ENCODE results near the gene ANKAR.
"Not testable (repeated sequence)": the region's sequence is repeated elsewhere in the genome, so short reads cannot be mapped to it uniquely, and the experiment has no call there.

Gene ANKAR

GRCh38 chr2:189674374-189675112 is at the start of gene ANKAR:
Gene ANKAR (plus strand): TSS chr2:189674670. CDS start chr2:189676491, 1,821 bp downstream.
- peak; percentile 70 to 78 for DNase-seq (ENCODE audit: low read depth in 2 of 2)

DNA sequence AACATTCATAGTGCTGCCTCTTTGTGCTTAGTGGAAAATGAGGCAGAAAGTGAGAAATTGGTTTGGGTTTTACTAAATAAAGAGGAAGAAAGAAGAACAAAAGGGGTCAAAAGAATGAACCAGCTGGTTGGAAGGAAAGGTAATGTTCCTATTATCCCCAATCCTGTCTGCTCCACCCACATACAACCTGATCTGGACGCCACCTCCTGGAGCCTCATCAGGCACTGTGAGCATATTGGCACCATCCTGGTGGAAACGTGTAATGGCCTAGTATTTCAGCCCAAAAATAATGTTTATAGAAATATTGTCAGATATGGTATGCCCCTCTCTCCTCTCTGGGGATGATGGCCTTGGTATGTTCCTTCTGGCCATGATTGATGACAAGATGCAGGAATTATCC is 48.8 kb upstream of the ANKAR start:
- DNase-seq (ENCODE audit: low read depth in 2 of 2) = no peak

DNA sequence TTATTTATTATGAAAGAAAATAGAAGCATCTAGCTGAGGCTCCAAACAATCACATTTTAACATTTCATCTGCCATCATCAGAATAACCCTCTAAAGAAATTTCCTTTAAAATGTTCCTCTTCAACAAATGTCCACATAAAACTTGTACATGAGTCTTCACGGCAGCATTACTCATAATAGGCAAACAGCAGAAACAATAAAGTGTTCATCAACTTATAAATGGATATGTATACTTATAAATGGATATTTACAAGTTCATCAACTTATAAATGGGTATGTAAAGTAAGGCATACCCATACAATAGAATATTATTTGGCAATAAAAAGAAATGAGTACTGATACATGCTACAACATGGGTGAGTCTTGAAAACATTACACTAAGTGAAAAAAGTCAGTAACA is 46.7 kb upstream of the ANKAR start:
- no peak for DNase-seq (ENCODE audit: low read depth in 2 of 2)

DNA sequence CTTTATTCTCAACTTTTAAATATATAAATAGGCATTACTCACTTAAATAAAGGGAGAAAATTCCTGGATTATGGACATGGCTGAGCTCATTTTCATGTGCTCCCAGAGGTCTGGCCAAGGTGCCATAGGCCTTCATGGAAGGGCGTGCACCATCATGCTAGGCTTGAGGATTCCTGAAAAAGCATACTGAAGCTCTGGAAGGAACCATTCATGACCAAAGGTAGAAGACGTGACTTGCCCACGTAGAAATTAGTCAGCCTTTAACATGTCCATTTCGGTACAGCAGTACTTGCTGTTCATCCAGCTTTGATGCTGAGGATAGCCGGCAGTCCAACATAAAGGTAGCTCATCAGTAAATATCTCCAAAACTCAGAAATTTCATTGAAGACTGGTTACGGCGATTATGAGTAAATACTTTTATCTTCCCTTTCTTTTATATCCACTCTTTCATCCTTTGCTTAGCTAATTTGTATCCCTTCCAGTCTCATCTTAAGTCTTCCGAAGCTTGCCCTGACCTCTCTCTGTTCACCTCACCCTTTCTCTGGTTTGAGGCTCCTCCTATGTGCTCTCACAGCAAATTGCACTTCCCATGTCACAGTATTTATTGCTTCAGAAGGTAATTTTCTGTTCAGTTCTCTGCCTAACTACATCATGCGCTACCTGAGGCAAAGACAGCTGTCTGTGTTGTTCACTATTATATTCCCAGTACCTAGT is 45.5 kb upstream of the ANKAR start:
- DNase-seq (ENCODE audit: low read depth in 2 of 2) = no peak

- no peak for DNase-seq (ENCODE audit: low read depth in 2 of 2)
These were observed 44.7 kb upstream of the ANKAR start for GRCh38 chr2:189629531-189630453.

DNA sequence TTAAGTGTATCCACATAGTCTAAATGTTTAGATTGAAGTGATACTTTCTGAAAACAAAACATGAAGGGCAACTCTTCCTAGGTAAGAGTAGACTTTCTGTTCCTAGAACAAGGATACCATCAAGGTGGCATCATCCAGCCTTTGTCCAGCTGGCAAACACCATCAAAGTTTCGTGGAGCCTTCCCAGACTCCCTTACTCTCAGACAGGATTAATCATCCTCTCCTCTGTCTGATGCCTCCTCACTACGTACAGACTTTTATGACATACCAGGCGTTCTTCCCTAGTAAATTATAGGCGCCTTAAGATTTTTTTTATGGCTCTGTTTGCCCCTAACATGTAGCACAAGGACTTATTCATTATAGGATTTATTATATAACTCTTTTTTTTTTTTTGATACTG is 42.6 kb upstream of the ANKAR start:
- DNase-seq (ENCODE audit: low read depth in 2 of 2) = no peak

DNA sequence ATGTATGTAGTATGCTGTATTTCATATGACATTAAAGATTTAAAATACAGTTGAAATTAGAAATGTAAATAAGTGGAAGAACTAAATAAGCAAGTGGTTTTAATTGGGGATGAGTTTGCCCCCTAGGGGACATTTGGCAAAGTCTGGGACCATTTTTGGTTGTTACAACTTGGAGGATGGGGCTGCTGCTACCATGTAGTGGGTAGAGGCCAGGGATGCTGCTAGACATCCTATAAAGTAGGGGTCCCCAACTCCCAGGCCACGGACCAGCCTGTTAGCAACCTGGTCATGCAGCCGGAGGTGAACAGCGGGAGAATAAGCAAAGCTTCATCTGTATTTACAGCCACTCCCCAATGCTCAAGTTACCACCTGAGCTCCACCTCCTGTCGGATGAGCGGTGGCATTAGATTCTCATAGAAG is 41.1 kb upstream of the ANKAR start:
- no peak for DNase-seq (ENCODE audit: low read depth in 2 of 2)

DNA sequence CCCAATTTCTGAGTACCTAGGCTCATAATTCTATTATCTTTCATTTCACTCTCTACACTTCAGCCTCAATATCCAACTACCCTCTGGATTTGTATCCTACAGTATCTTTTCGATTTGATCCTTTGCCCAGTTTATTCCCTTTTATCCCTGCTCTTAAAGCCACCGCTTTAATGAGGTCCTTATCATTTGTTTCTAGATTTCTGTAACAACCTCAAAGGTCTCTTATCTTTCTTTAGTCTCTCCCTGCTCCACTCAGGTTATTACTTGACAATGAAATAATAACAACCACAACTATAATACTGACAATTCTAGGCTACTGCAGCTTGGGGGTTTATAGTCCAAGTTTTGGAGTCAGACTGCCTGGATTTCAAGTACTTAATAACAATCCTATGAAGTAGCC is 39.1 kb upstream of the ANKAR start:
- DNase-seq (ENCODE audit: low read depth in 2 of 2) = no peak

GRCh38 chr2:189638301-189639006 is 36.0 kb upstream of the ANKAR start:
- no peak for DNase-seq (ENCODE audit: low read depth in 2 of 2)

DNA sequence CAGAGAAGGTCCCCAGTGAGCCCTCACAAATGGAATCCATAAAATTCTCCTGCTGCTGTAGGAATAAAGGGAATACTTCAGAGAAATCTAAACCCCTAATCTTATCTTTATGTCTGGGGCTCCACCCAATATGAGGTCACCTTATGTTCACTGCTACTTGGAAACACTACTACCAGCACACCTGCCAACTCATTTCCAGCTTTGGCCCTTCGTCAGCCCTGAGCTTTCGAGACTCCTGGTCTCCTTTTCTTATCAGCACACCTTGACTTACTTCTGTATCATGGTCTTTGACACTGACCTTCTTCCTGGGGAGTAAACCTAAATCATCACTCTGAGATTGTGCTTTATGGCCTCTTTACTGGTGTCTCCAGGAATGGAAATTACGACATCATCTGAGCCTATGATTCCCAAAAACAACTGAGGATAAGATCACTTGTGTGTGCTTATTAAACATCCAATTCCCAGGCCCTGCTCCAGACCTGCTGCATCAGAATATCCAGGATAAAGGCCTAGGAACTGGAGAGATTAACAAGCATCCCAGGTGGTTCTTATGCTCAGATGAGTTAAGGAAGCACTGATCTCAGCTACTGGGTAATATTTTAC is 35.4 kb upstream of the ANKAR start:
- DNase-seq (ENCODE audit: low read depth in 2 of 2) = no peak

DNA sequence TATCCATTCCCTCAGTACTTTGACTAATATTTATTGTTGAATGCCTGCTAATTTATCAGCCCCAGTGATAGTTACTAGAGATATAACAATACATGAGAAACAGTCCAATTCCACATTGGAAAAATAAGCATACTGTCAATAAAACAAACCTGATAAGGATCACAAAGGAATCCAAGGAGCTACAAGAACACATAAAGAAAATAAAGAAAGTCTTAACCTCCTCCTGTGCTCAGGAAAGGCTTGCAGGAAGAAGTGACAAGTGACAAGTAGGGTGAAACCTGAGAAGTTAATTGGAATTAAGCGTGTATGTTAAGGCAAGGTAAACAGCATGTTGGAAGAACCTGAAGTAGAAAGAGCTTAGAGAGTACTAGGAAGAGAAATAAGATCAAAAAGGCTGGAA is 33.5 kb upstream of the ANKAR start:
- DNase-seq (ENCODE audit: low read depth in 2 of 2) = no peak

DNA sequence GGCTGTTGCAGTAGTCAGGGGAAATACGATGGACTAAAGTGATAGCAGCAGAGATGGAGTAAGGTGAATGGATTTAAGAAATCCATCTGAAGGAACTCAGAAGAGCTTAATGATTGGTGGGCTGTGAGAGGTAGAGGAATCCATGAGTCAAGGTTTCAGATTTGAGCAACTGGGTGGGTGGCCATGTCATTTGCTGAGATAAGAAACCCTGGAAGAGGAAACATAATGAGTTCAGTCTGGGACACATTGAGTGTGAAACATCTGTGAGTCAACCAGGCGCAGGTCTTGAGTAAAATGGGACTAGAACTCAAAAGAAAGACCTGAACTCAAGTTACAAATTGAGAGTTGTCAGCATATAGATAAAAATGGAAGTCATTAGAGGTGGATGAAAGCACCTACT is 32.9 kb upstream of the ANKAR start:
- DNase-seq (ENCODE audit: low read depth in 2 of 2) = no peak

DNA sequence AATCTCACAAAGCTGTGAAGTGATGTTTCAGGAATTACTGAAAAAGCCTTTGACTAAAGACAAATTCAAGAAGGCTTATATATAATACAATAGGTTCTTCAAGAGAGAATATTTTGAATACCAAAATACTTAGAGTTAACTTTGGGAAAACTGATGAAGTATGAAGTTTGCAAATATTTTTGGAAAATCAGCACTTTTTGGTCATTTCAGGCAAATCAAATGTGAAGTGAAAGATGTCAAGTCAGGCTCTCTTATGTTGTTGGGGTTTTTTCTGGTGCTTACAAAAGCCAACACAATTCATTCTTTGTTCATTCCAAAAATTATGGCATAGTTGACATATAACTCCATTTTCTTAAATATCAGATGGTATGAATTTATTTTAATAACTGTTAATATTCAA is 27.9 kb upstream of the ANKAR start:
- no peak for DNase-seq (ENCODE audit: low read depth in 2 of 2)

GRCh38 chr2:189648846-189649509 is 25.5 kb upstream of the ANKAR start:
- no peak for DNase-seq (ENCODE audit: low read depth in 2 of 2)

GRCh38 chr2:189651284-189651683 is 23.2 kb upstream of the ANKAR start:
- DNase-seq (ENCODE audit: low read depth in 2 of 2) = no peak

- not testable (repeated sequence) for DNase-seq (ENCODE audit: low read depth in 2 of 2)
These were observed 21.0 kb upstream of the ANKAR start for GRCh38 chr2:189653464-189653863.

DNA sequence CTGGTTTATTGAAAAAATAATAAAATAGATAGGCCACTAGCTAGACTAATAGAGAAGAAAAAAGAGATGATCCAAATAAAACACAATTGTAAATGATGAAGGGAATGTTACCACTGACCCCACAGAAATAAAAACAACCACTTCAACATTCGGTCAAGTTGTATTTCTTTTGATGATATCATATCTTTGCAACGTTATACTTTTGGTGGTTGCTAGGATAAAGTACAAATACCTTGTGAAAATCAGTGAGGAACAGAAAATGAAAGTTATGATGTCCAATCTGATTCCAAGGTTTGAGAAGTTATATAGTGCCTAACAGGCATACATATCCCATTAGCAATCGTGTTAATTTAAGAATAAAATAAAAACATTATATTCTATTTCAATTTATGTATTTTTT is 19.8 kb upstream of the ANKAR start:
- DNase-seq (ENCODE audit: low read depth in 2 of 2) = no peak

DNA sequence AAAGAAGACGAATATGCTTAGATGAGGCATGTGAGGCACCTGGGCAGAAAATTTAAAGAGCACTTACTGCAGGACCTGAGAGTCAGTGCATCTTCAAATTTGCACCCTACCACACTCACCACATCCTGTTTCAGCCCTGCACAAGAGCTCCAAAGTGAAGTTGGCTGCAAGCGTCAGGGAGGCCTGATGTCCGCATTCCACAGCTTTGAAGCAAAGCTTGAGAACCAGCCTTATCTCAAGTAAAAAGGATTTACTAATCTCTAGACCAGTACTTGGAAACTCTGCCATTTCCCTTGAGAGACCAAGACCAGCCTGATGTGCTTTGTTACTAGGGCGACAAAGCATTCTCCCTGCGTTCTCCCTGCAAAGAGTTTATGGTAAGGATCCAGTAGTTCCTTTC is 16.6 kb upstream of the ANKAR start:
- no peak for DNase-seq (ENCODE audit: low read depth in 2 of 2)

DNA sequence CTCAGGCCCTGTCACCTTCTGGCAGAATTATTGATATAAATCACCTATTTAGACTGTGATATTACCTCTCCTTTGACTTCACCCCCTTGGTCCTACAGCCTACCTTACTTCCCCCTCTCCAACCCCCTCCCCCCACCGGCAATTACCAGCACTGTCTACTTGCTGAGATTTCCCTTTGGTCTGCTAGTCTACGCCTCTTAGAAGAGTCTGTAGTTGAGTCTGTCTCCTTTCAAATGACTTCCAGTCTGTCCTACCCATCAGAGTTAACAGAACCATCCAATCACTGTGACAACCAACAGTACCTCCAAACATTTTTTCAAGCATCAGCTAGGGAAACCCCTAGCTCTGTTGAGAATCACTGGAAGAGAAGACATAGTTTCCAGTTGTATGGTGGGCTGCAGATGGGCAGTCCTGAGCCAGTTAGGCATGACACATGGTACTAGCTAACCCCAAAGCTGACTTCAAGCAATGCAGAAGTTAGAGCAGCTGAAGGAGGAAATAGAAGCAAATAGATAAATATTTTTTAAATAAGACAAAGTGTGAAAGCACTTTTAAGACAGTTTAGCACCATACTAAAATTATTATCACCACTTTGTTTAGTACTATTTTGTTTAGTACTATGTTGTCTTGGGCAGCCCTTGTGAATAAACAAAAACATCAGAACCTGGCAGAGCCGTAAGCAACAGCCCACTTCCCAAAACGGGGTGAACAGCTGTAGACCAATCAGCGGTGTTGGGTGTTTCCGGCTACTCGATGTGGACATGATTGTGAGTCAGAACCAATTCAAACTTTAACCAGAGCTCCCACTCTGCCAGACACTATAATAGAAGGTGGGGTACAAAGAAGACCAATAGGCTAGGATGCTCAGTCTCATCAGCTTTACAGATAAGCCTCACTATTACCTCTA is 15.9 kb upstream of the ANKAR start:
- no peak for DNase-seq (ENCODE audit: low read depth in 2 of 2)

DNA sequence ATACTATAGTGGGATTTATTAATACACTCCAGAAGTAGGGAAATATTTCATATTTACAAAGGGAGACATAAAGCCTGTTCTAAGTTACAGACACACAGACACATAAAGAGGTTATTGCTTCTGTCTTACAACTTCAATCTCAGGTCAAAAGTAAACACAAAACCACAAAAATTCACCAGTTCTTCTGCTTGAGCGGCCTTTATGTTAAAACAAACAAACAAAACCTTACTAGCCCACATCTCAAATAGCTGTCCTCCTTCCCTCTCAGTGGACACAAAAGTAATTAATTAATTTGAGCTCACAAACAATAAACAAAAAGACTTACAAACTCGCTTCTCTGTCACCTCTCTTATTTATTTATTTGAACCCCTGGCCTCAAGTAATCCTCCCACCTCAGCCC is 14.7 kb upstream of the ANKAR start:
- no peak for DNase-seq (ENCODE audit: low read depth in 2 of 2)

Data from stimulated activated CD4-positive, alpha-beta T cell treated with anti-CD3 and anti-CD28 coated beads, Interleukin-1b, Interleukin-23, amount 100 ng/mL, for 4 hours (primary cell).